ENCODE measurements around the gene ICAM1. TPM values are rescaled to one million over a fixed set of nuclear protein-coding genes. Genes with fewer than 3 reads are reported as not detected.
A peak's percentile ranks its signal among the peaks of the same experiment; 100 is the strongest.

ICAM1 gene
- total RNA-seq, 4 donors from 2014 or later, result 8.1 to 37.6 (median 19.7) TPM

DNA sequence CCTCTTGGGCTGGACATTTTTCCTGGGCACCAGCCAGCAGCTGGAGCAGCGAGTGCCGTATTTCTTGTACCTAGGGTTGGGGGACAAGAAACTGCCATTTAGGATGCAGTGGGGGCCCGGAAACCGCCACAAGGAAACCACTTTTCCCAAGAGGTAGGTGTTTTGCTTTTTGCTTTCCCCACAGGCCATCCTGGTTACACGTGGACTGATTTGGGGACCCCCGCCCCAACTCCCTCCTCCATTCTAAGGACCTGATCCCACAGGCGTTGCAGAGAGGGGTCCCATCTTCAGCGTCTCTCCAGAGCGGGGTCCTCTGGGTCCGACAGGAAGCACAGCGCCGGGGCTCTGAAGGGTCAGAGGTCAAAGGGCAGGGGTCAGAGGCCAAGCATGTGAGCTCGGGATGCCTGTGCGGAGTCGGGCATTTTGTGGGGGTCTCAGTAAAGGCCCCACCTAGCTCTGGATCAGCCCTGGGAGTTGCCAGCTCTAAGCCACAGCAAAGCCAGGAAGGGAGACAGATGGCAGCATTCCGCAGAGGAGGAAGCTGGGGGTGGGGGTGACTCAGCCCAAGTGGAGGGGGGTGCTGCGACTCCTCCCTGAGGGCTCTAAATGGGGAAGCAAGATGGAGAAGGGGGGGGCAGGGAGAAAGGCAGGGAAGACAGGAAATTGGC, 34.4 kb downstream of the ICAM1 start:
- no peaks in the 10 kb centered on the region for H3K4me1 ChIP-seq
- no peak overlapping the region for H3K27ac ChIP-seq
- intact Hi-C loops (cut with DNase I), result no loop called here
- H3K9me3 ChIP-seq, result no peaks in the 10 kb centered on the region
- no peak for DNase-seq
- no peak overlapping the region for H3K4me3 ChIP-seq (replicated peaks in 1 of 3)
- H3K27me3 ChIP-seq, result no peaks in the 10 kb centered on the region
- 71 to 82% methylated on average over 17 of the region's 17 CpGs for WGBS, 2 donors
- TF ChIP-seq, protein P1, sequence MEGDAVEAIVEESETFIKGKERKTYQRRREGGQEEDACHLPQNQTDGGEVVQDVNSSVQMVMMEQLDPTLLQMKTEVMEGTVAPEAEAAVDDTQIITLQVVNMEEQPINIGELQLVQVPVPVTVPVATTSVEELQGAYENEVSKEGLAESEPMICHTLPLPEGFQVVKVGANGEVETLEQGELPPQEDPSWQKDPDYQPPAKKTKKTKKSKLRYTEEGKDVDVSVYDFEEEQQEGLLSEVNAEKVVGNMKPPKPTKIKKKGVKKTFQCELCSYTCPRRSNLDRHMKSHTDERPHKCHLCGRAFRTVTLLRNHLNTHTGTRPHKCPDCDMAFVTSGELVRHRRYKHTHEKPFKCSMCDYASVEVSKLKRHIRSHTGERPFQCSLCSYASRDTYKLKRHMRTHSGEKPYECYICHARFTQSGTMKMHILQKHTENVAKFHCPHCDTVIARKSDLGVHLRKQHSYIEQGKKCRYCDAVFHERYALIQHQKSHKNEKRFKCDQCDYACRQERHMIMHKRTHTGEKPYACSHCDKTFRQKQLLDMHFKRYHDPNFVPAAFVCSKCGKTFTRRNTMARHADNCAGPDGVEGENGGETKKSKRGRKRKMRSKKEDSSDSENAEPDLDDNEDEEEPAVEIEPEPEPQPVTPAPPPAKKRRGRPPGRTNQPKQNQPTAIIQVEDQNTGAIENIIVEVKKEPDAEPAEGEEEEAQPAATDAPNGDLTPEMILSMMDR (IDR thresholded peaks at IDR 0.05), result no peak
- TF ChIP-seq POLR2A (IDR thresholded peaks at IDR 0.05), result no peak
- no peaks in the 10 kb centered on the region for H3K36me3 ChIP-seq

GRCh38 chr19:10306327-10306726, 35.4 kb downstream of the ICAM1 start:
- no peak for TF ChIP-seq POLR2A (IDR thresholded peaks at IDR 0.05)
- TF ChIP-seq, protein P1 (IDR thresholded peaks at IDR 0.05), result no peak
- Histone ChIP-seq H3K9me3 (no peaks in the 10 kb centered on the region), H3K27me3 (no peaks in the 10 kb centered on the region), H3K4me3 (replicated peaks in 1 of 3) (no peak overlapping the region), H3K36me3 (no peaks in the 10 kb centered on the region), H3K4me1 (no peaks in the 10 kb centered on the region), H3K27ac (no peak overlapping the region)
- 91 to 93% methylated on average over 5 of the region's 5 CpGs for WGBS, 2 donors
- intact Hi-C loops (cut with DNase I), result no loop called here
- no peak for DNase-seq

DNA sequence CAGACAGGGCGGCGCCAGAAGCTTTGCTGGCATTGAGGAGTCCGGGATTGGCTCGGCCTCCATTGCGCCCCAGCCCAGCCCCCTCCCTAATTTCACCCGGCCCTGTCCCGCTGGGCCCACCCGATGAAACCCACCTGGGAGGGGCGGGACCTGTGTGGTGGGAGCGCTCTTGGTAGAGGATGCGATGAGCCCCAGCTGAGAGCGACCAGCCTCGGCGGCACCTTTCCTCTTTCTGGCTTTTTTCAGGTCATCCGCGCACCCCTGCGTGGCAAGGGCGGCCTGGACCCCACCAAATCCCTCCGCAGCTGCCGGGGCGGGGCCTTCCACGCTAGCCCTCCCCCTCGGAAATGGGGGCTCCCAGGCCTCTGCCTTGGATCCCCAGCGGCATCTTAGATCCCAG, 38.5 kb downstream of the ICAM1 start, which contains the start of gene ZGLP1:
Gene ZGLP1 (minus strand): TSS at position 393 of the 400 bp plus-strand sequence.
- TF ChIP-seq, protein P1 (IDR thresholded peaks at IDR 0.05), result no peak
- no peak for TF ChIP-seq POLR2A (IDR thresholded peaks at IDR 0.05)
- no peak within 1 kb of the TSS for H3K27ac ChIP-seq
- no peaks in the 10 kb centered on the region for H3K36me3 ChIP-seq
- no peaks in the 10 kb centered on the region for H3K27me3 ChIP-seq
- no peak within 1 kb of the TSS for H3K4me3 ChIP-seq (replicated peaks in 1 of 3)
- H3K4me1 ChIP-seq, result no peaks in the 10 kb centered on the region
- no peak for DNase-seq
- no peaks in the 10 kb centered on the region for H3K9me3 ChIP-seq
- 93% methylated on average over 15 to 24 of the region's 24 CpGs for WGBS, 2 donors
- intact Hi-C loops (cut with DNase I), result no loop called here

- peaks cover 23 to 33% of the 10 kb centered on the region in 2 donors for H3K36me3 ChIP-seq
- peak; percentile 91 to 92 for DNase-seq
- peak in 1 of 2 donors; percentile 40 for TF ChIP-seq POLR2A (IDR thresholded peaks at IDR 0.05)
- TF ChIP-seq, protein P1 (IDR thresholded peaks at IDR 0.05), result no peak
- H3K9me3 ChIP-seq, result no peaks in the 10 kb centered on the region
- H3K4me3 ChIP-seq (replicated peaks in 1 of 3), result peak within 1 kb of the TSS; percentile 35 to 72 (median 63)
- no peaks in the 10 kb centered on the region for H3K27me3 ChIP-seq
- H3K4me1 ChIP-seq, result peaks cover 11 to 14% of the 10 kb centered on the region in 2 donors
- H3K27ac ChIP-seq, result peak within 1 kb of the TSS in 2 of 3 donors; percentile 8 to 36
- intact Hi-C loops (cut with DNase I), result no loop called here
- WGBS, 2 donors, result 1 to 2% methylated on average over 20 to 50 of the region's 55 CpGs
Observed at GRCh38 chr19:10315335-10316214, 44.7 kb downstream of the ICAM1 start, which contains the start of gene FDX2. FDX2 (minus strand) TSS chr19:10316015; CDS start chr19:10315996, 19 bp downstream.

Measured in thyroid gland (tissue), 4 donors.